NCI-H128 (cell line): ENCODE data around the gene MAP1LC3A.

Source experiments
- DNase-seq: peaks from one replicate; lab custom pipeline; 2025; ENCODE audit not compliant: unreplicated experiment; lab: John Stamatoyannopoulos, UW

MAP1LC3A gene

GRCh38 chr20:34528921-34529297 lies 29.6 kb upstream of the MAP1LC3A start:
- DNase-seq = no peak

DNA sequence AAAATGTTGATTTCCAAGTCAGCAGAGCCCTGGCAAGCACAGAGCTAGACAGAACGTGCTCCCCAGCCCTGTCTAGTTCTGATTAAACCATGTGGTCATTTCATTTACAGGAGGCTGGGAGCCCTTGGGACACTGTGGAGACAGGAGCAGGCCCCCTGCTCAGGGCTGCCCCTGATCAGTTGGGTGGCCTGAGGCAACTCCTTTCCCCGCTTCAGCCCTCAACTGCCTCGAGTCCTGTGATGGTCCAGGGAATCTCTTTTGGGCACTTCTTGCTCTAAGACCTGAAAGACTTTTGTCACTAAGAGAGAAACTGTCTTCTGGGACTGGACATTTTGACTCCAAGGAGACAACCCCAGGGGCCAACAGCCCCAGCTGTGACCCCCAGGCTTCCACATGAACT lies 28.8 kb upstream of the MAP1LC3A start:
- DNase-seq = no peak

- no peak for DNase-seq
Measured at GRCh38 chr20:34530342-34530741, 28.2 kb upstream of the MAP1LC3A start.

DNA sequence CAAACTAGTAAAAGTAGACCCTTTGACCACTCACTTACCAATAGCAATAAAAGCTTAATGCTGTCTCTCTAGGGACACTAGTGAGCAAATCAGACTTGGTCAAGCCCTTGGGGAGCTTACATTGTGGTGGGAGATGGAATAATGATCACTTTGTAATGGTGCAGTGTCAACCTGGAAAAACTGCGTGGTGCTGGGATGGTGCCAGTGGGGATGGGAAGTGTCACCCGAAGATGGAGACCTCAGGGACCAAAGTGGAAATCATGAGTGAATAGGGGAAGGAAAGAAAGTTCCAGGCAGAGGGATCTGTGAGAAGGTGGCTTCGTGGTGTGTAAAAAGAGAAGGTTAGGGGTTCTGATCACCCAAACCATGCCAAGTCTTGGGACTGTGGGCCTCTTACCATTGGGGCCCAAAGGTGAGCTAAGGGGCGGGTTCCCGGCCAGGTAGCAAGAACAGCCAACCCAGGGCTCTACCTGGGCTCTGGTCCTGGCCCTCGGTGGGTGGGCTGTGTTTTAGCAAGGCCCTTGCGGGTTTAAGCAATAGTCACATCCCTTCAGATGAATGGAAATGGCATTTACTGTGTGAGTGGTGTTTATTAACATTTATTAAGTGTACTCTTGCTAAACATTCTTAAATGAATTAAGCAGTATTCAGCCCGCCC lies 26.8 kb upstream of the MAP1LC3A start:
- DNase-seq = no peak

DNA sequence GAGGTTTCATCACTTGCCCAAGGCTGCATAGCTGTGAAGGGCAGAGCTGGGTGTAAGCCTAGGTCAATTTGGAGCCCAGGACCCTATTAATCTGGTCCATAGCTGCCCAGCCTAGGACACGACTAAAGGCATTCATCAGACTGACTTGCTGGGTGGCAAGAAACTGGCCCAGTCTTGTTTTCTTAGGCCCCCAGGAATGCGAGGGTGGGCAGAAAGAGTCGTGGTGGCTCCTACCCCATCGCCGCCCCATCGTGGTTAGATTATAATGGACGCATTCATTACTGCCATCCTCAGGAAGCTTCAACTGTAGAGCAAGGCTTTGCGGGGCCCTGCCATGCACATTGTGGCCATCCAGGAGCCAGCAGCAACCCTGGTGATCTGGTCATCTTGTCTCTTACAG lies 26.2 kb upstream of the MAP1LC3A start:
- no peak for DNase-seq

- DNase-seq = no peak
Measured at GRCh38 chr20:34532756-34533155, 25.8 kb upstream of the MAP1LC3A start.

DNA sequence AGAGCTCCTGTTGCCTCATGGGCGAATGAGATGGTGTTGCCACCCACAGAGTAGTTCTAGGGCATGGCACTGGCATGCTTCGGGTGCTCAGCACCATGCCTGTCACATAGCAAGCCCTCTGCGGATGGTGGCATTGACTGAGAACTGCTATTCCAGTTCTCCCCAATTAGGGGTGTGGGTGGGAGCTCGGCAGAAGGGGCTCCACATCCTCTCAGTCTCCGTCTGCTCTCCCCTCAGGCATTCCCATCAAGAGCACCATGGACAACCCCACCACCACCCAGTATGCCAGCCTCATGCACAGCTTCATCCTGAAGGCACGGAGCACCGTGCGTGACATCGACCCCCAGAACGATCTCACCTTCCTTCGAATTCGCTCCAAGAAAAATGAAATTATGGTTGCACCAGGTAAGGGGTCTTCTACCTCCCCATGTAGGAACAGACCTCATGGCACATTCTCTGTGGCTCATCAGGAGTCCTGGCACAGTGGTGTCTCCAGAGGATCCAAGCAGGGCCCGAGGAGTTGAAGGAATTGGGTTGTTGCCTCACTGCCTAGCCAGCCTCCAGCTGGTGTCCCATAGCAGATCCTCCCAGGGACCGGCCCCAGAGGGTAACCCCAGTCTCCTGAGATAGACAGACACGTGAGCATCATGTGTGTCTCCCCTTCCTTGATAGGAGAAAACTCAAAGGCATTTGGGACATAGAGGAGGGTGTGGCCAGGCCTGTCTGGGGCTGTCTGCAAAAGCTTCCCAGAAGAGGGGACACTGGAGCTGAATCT lies 23.9 kb upstream of the MAP1LC3A start:
- no peak for DNase-seq

GRCh38 chr20:34535301-34535840 lies 23.1 kb upstream of the MAP1LC3A start:
- no peak for DNase-seq

DNA sequence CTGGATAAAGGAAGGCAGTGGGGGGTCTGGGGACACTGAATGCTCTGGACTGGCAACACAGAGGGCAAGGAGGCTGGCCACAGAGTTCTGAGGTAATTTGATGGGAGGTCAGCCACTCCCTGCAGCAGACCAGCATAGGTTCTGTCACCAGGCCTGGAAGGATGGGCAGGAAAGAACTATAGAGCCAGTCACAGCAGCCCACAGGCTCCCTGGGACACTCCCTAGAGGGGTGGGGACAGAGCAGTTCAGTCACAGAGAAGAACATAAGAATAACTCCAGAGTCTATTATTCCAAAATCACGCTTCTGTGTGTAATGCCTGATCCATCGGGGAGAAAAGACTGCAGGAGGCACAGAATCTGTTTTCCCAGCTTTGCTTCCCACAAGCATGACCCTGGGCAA lies 22.7 kb upstream of the MAP1LC3A start:
- no peak for DNase-seq

DNA sequence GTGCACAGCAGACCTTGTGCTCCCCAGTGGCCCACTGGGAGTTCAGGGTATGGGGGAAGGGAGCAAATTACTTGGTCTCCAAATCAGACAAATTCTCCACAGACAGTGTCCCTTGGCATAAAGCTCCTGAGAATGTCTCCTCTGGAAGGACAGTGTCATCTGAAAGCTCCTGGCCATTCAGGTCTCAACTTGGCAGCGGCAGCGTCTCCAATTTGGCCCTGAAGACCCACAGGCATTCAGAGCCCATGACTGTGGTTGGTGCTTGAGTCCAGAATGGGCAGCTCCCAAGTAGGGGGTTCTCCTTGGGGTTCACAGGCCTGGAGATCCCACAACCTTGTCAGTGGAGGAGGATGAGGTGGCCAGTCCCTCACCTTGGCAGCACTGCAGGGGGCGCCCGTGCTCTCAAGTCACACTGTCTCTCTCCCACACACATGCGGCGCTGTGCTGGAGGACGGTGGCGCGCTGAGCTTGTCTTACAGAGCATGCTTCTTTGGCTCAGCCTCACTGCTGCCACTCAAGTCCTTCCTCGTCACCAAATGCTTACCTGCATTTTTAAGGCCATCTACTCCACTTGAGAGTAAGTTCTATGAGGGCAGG lies 21.6 kb upstream of the MAP1LC3A start:
- DNase-seq = no peak

- no peak for DNase-seq
Measured at GRCh38 chr20:34537651-34538050, 20.9 kb upstream of the MAP1LC3A start.

DNA sequence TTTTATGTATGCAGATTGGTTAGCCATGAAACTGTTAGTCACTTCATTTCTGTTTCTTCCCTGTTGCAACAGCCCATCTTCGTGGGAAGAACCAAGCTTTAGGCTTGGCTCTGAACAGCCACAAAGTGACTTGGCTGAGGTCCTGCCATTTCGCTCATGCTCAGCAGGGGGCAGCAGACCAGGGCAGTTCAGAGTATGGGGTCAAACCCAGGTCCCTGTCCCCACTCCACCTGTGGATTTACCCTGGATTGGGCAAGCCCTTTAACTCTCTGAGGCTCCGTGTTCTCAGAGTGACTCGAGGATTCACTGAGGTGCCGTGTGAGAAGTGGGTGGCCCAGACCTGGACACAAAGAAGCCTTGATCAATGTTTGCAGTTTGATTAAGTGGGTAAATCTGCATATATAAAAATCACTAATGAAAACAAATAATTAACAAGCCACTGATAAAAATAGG lies 19.8 kb upstream of the MAP1LC3A start:
- DNase-seq = no peak

DNA sequence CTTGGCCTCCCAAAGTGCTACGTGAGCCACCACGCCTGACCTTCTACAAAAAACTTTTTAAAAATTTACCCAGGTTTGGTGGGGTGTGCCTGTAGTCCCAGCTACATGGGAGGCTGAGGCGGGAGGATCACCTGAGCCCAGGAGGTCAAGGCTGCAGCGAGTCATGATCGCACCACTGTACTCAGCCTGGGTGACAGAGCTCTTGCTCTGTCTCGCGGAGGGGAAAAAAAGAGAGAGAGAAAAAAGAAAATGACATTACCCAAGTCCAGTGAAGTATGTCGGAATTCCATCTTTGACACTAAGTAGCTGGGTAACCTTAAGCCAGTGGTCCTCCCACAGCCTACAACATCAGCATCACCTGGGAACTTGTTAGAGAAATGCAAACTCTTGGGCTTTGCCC lies 18.8 kb upstream of the MAP1LC3A start:
- no peak for DNase-seq

GRCh38 chr20:34540596-34541263 lies 17.8 kb upstream of the MAP1LC3A start:
- DNase-seq = no peak

DNA sequence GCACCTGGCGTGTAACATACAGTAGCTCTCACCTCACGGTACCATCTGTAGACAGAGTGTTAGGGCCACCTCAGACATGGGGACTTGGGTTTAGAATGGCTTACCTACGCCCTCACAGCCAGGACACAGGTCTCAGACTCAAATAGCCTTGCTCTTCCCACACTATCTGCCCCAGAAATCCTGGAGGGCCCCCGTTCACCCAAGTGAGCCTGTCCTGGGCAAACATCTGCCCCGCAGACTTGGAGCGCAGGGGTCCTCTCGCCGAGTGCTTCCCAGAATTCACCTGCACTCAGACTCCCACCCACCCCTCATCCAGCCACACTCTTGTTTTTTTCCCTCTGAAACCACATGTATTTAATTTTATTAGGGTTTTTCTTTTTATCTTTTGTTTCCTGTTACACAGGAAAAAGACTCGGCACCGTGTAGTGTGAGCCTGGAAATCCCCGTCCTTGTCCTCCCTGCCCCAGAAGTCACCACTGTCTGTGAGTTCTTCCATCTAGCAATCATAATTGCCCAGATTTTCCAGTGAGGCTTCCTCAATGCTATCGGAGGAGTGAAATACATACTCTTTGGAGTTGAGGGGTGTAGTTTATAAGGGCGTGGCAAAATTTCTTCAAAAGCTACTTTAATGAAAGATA lies 17.1 kb upstream of the MAP1LC3A start:
- DNase-seq = no peak

GRCh38 chr20:34541917-34542316 lies 16.6 kb upstream of the MAP1LC3A start:
- no peak for DNase-seq

DNA sequence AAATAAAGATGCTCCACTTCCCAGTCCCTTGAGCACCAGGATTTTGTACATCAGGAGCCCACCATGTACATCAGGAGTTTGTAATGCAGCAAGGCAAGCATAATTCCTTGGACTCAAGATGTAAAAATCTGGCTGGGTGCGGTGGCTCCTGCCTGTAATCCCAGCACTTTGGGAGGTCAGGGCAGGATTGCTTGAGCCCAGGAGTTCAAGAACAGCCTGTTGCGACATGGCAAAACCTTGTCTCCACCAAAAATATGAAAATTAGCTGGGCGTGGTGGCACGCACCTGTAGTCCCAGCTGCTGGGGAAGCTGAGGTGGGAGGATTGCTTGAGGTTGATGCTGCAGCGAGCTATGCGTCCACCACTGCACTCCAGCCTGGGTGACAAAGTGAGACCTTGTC lies 16.1 kb upstream of the MAP1LC3A start:
- DNase-seq = no peak

- DNase-seq = no peak
Measured at GRCh38 chr20:34543463-34544056, 15.0 kb upstream of the MAP1LC3A start.

GRCh38 chr20:34544109-34544796 lies 14.3 kb upstream of the MAP1LC3A start:
- no peak for DNase-seq

DNA sequence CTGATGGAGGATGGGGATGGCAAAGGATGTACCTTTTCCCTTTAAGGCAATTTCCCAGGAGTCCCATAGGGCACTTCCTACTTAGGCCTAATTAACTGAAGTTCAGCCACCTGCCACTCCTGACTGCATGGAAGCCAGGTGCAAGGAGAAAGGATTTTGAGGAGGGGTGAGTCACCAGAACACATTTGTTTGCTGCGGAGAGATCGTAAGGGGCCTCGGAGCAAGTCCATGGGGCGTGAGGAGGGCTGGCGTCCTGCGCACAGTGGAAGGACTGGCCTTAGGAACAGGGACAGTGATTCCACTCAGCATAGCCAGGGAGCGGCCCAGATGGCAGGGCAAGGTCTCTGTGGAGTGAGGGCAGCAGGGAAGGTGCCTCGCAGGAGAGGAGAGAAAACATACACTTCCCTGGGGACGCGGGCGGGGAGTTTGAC lies 11.8 kb upstream of the MAP1LC3A start:
- DNase-seq = peak; percentile 45
